Measurements from ENCODE around the gene PHF14.

GRCh38 chr7:11120675-11121220, 147.1 kb downstream of the PHF14 start:
- TF ChIP-seq, protein P1, sequence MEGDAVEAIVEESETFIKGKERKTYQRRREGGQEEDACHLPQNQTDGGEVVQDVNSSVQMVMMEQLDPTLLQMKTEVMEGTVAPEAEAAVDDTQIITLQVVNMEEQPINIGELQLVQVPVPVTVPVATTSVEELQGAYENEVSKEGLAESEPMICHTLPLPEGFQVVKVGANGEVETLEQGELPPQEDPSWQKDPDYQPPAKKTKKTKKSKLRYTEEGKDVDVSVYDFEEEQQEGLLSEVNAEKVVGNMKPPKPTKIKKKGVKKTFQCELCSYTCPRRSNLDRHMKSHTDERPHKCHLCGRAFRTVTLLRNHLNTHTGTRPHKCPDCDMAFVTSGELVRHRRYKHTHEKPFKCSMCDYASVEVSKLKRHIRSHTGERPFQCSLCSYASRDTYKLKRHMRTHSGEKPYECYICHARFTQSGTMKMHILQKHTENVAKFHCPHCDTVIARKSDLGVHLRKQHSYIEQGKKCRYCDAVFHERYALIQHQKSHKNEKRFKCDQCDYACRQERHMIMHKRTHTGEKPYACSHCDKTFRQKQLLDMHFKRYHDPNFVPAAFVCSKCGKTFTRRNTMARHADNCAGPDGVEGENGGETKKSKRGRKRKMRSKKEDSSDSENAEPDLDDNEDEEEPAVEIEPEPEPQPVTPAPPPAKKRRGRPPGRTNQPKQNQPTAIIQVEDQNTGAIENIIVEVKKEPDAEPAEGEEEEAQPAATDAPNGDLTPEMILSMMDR (IDR thresholded peaks at IDR 0.05; ENCODE audit: low read length), result no peak
- no peak for TF ChIP-seq EZH2phosphoT487 (IDR thresholded peaks at IDR 0.05; ENCODE audit: low read length)

Data from MM.1S (cell line).